ENCODE measurements around the gene TTLL8.

TTLL8 gene

GRCh38 chr22:50061141-50061823 is 3.2 kb upstream of the TTLL8 start:
- DNase-seq = no peak

GRCh38 chr22:50060441-50061140 is 2.5 kb upstream of the TTLL8 start:
- no peak for DNase-seq

DNA sequence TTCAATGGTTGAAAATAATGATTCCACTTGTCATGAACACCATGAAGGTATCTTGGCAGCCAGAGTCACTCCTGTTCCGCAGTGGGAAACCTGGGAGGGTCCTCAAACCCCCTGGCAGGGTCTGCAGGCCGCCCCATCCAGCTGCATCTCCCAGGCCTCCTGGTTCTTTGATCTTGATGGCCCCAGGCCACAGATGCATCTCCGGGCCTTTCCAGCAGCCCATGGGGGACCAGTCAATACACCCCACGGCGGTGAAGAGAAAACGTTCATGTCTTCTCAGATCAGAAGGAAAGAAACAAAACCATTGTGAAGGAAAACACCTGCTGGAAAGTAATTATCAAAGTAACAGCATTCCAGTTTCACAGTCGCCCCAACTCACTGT is 1.8 kb upstream of the TTLL8 start:
- DNase-seq = no peak

- no peak for DNase-seq
Observed at GRCh38 chr22:50058906-50059880, 1.1 kb upstream of the TTLL8 start.

GRCh38 chr22:50057278-50058060 is 629 bp downstream of the TTLL8 start:
- no peak for DNase-seq

GRCh38 chr22:50056214-50056972 is 1.7 kb downstream of the TTLL8 start:
- no peak for DNase-seq

GRCh38 chr22:50053861-50054260 is 4.2 kb downstream of the TTLL8 start:
- DNase-seq = no peak

DNA sequence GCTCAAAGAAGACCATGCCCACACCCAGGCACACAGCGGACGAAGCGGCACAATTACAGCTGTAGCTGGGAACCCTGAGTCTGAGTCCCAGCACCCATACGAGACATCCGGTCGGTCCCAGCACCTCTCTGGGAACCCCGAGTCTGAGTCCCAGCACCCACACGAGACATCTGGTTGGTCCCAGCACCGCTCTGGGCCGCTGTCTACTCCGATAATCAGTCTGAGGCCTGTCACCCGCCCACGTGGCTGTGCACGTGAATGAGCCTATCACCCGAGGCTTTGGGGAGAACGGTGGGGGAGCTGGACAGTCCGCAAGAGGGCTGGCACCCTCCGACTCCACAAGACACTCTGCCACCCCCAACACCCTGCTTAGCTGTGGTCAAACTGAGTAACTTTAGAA is 6.2 kb downstream of the TTLL8 start:
- no peak for DNase-seq

DNA sequence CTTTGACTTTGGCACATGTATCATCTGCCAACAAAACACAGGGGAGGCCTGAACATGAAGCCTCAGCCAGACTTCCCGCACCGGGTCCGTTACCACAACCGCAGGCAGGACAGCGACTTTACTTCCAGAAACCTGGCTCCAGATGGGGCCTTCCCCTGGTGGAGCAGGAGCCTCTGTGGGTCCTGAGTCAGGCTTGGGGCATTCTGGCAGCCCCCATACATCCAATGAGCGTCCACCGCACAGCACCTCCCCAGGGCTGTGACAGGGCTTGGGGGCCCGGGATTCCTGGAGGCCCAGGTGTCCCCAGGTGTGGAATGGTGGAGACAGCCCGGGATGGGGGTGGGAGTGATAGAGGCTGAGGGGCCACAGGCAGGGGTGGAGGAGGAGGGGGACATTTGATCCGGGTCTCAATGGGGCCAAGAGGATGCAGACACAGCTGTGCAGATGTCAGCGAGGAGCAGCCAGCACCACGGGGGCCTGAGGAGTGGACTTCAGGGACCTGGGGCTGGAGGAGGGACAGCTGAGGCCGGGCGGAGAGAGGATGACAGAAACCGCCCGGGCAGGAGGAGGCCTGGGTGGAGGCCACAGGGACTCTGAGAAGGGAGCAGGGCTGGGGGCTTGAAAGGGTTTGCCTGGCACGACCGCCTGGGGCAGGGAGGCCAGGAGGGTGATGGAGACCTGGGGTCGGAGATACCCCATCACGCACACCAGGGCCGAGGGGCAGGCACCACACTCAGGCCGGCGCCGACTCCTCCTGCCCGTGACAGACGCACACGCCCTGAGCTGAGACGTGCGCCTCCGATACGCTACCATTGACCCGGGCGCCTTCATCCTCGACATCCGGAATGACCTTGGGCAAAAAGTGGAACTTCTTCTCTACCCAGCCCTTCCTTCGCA is 8.6 kb downstream of the TTLL8 start:
- no peak for DNase-seq

DNA sequence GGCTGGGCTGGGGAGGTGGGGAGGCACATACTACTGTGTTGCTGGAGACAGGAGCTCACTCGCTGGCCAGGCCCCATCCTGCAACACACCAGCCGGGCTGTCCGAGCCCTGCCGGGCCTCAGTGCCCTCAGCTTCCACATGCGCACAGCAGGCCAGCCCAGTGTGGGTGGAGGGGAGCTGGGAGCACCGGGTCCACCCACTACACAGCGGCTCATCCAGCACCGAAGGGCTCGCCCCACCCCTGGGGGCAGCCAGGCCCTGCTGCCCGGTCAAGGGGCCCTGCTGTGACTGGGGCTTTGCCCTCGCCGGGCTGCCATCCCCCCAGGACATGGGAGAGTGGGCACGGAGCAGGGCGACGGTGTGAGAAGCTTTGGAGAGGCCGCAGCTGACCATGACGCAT is 9.3 kb downstream of the TTLL8 start:
- DNase-seq = no peak

DNA sequence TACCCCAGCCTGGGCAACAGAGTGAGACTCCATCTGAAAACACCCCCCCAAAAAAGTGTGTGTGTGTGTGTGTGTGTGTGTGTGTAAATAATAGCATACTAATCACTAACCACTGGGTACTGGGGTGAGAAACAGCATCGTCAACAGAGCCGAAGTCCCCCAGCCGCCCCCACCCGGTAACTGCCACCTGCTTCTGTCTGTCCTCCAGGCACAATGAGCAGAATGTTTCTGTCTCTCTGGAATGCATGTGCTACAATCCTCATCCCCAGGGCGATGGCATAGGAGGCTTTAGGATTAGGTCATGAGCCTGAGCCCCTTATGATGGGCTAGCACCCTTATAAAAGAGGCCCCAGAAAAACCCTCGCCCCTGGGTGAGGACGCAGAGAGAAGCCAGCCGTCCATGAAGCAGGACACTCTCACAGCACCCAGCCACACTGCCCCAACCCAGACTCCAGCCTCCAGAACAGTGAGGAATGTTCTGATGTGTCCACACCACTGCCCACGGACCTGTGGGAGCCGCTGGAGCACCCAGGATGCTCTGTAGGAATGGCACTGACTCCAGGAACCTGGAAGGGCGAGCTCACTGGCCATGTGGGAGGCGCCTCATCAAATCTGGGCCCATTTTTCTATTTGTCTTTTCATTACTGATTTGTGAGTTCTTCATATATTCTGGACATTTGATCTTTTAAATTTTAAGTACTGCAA is 9.9 kb downstream of the TTLL8 start:
- no peak for DNase-seq

- DNase-seq = no peak
Observed at GRCh38 chr22:50047346-50047745, 10.8 kb downstream of the TTLL8 start.

GRCh38 chr22:50046481-50047245 is 11.4 kb downstream of the TTLL8 start:
- DNase-seq = no peak

- no peak for DNase-seq
Observed at GRCh38 chr22:50046019-50046415, 12.1 kb downstream of the TTLL8 start.

GRCh38 chr22:50045211-50046018 is 12.7 kb downstream of the TTLL8 start:
- no peak for DNase-seq

GRCh38 chr22:50044485-50045118 is 13.5 kb downstream of the TTLL8 start:
- DNase-seq = no peak

GRCh38 chr22:50041361-50042065 is 16.6 kb downstream of the TTLL8 start:
- DNase-seq = no peak
